ENCODE results near the gene AQP2.

AQP2 gene

GRCh38 chr12:49957570-49957967, 7.0 kb downstream of the AQP2 start:
- DNase-seq, result no peak

DNA sequence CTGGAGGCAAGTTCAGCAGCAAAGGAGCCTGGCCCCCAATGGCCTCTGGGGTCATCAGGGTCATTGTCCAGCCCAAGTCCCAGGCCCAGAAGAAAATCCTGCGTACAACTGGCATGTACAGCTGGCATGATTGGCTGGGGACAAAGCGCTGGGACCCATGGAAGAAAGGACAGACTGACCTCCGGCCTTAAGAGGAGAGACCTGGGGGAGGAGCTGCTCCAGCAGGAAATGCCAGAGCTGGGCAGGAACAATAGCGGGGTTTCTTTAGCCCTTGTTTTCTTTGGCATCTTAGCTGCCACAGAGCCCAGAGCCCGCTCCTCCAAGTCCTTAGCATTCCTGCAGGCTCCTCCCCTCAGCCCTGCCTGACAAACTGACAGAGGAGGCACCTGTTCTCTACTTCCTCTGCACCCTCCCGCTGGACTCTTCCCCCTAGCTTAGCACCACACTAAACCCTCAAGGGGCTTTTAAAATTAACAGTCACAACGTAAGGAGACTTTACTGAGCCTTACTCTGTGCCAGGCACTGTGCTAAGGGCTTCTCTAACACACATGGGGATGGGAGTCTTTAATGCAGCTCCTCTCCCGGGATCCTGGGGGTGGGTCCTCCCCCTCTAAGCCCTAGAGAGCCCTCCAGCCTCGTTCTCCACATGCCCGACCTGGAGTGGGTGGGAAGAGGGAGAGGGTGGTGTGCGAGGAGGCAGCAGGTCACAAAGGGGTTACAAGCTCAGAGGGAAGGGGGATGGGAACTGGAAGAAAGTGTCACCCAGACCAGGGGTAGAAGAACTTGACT, 9.3 kb downstream of the AQP2 start:
- no peak for DNase-seq

- no peak for DNase-seq
These were observed 10.1 kb downstream of the AQP2 start for GRCh38 chr12:49960474-49961110.

GRCh38 chr12:49961111-49961922, 10.8 kb downstream of the AQP2 start, which contains the start of gene AQP5:
Gene AQP5 (plus strand): TSS chr12:49961872. CDS start chr12:49962018, 146 bp downstream.
- DNase-seq, result no peak

- DNase-seq, result no peak
These were observed 11.6 kb downstream of the AQP2 start for GRCh38 chr12:49961993-49962764.

- DNase-seq, result peak; percentile 49
These were observed 12.6 kb downstream of the AQP2 start for GRCh38 chr12:49962861-49963765.

GRCh38 chr12:49963976-49964815, 13.7 kb downstream of the AQP2 start:
- no peak for DNase-seq

GRCh38 chr12:49964849-49965624, 14.5 kb downstream of the AQP2 start:
- no peak for DNase-seq

DNA sequence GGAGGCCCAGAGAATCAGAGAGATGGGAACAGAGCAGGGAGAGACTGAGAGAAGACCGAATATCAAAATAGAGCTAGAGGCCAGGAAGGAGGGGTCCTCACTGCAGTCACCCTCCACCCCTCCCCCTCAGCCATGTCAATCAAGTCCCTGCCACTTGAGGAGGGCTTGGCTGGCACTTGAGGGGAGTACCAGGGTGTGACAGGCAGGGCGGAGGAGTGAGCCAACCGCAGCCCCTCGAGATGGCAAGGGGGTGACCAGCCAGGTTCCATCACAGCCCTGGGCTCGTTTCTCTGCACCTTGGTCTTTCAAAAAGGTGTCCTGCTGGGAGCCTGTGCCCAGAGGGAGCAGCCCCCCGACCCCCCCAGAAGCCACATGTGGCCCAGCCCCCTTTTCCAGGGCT, 15.3 kb downstream of the AQP2 start:
- no peak for DNase-seq

- no peak for DNase-seq
These were observed 16.0 kb downstream of the AQP2 start for GRCh38 chr12:49966511-49967041.

DNA sequence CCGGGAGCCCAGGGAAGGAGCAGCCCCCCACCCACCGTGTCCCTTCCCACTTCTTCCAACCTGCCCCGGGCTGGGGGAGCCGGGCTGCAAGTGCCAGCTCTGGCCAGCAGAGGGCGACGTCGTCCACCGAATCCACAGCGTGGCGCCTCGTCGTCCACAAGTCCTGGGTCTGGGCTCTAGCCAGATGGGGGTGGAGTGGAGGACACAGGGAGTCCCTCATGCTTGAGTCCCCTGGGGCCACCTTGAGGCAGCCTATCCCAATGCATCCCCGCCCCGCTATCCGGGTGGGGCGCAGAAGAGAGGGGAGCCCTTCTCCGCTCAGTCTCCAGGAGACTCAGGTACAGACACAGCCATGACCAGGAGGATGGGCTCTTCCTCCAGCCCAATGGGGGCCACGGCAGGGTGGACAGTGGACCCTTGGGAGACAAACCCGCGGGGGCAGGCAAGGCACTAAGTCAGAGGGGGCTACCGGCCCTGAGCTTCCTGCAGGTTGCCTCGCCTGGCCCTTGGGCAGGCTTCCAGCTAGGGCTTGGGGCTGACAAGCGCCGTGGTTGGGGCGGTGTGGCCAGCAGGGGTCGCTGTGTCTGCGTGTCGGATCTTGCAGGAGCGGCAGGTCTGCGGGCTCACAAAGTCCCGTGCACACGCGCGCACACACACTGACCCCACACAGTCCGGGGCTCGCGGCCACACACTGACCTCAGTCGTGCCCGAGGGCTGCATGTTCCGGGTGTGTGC, 16.7 kb downstream of the AQP2 start:
- peak; percentile 81 for DNase-seq

GRCh38 chr12:49967777-49968250, 17.3 kb downstream of the AQP2 start:
- no peak for DNase-seq

- no peak for DNase-seq
These were observed 17.9 kb downstream of the AQP2 start for GRCh38 chr12:49968471-49968870.

DNA sequence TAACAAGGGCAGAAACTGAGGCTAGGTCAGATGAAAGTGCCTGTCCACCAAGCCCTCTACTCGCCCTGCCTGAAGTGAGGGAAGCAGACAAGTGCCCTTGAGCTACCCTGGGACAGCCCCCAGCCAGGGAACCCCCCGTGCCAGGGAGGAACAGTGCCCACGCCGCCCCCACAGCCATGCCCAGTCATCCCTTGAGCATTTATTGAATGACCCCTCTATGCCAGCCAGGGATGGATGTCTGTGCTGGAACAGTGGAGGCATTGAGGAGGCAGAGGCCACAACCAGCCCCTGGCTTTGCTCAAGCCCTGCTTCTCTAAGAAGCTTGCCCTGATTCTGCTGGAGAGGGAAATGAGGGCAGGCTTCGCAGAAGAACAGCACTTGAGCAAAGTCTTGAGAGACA, 18.5 kb downstream of the AQP2 start:
- DNase-seq, result no peak

GRCh38 chr12:49969651-49970429, 19.3 kb downstream of the AQP2 start:
- DNase-seq, result no peak

GRCh38 chr12:49970658-49971057, 20.1 kb downstream of the AQP2 start:
- no peak for DNase-seq

GRCh38 chr12:49971141-49971540, 20.6 kb downstream of the AQP2 start:
- no peak for DNase-seq

DNA sequence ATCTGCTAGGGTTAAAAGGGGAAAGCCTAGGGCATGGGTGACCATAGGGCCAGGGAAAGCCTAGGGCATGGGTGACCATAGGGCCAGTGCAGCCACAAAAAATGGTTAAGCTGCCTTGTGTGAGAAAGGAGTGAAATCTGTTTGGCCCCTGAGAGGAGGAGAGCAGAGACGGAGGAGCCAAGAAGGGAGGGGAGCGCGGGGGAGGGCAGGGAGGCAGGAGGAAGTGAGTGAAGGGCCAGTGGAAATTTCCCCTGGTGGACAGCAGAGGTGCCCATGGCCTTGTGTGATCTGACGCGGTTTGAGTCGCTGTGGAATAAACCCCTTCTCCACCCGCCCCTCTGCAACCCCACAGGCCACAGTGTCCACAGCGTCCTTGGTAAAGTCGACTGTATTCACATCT, 21.6 kb downstream of the AQP2 start:
- DNase-seq, result no peak

Measured in NCI-H1092 treated with DMSO at 0.1 percent for 48 hours (cell line).